ENCODE data around the gene MYH11.

MYH11 gene

DNA sequence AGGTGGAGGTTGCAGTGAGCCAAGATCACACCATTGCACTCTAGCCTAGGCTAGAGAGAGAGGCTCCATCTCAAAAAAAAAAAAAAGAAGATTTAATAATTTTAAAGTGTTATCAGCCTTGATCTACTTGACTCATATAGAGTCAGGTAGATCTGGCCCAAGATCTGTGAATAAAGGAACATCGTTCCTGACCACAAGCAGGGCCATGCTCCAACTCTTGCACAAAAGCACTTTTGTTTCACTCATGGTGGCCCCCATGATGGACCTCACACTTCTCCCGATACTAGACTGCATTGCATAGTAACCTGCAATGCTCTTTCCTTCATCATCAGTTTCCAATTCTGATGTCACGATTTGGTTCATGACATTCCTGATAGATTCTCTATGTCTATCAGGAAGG is 5.2 kb upstream of the MYH11 start:
- TF ChIP-seq GATA3 (IDR thresholded peaks at IDR 0.05; ENCODE audit: low read depth, low read length) (no peak), GATA2 (IDR thresholded peaks at IDR 0.05; ENCODE audit: low read depth, low read length) (no peak)

DNA sequence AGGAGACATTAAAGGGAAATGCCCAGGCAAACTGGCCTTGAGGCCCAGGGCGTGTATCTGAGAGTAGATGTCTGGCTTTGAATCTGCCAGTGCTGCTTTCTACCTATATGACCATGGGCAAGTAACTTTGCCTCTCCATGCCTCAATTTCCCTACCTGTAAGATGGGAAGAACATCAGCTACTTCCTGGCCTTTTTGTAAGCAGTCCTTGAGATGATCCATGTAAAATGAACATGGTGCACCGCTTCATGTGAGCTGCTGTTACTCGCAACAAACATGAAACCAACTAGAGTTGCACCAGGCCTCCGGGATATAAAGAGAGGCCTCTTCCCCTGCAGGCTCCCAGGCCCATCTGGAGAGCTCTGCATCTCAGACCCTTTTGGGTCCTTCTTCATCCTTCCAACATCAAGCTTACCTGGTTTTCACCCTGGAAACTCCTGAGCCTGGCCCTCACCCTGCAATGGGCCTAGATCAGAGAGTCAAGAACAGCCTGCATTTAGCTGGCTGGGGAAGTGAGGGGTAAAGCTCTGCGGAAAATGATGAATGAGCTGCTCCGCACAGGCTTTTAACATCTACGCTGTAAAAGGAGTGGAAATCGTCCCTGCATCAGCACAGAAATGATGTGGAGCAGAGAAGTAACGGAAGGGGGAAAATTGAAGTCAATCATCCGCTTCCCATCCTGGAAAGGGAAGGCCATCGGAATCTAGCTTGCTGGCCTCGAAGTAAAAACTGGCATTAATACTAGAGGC is 2.3 kb upstream of the MYH11 start:
- no peak for TF ChIP-seq GATA3 (IDR thresholded peaks at IDR 0.05; ENCODE audit: low read depth, low read length)
- no peak for TF ChIP-seq GATA2 (IDR thresholded peaks at IDR 0.05; ENCODE audit: low read depth, low read length)

DNA sequence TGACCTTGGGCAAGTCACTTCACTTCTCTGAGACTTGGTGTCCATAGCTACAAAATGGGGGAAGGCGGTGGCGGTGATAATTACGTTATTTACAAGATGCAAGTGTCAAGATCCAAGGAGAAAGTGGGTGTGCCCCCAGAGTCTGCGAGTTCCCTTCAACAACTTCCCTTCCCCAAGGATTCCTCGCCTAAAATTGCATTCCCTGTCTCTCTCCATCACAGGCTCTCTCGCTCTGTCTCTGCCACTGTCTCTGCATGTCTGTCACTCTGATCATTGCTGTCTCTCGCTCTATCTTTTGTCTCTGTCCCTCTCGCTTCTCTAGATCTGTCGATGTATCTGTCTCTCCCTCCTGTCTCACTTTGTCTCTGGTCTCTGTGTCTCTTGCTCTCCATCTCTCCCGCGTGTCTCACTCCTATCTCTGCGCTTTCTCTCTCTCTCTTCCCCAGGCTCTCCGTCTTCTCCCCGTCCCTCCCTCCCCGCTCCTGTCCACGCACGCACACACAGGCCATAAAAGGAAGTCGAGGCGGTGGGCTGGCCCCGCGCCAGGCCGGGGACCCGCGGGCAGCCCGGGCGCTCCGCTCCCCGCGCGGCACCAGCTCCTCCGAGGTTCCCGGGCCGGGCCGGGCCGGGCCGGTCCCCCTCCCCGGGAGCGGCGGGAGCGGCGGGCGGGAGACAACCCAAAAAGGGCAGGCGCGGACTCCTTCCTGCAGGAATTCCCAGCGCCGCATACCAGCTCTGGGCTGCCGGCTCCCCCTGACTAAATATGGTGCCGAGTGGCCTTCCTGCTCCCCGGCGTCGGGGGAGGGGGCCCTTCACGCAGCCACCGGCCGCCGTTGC is 1.1 kb upstream of the MYH11 start:
- TF ChIP-seq GATA2 (IDR thresholded peaks at IDR 0.05; ENCODE audit: low read depth, low read length) (no peak), GATA3 (IDR thresholded peaks at IDR 0.05; ENCODE audit: low read depth, low read length) (no peak)

DNA sequence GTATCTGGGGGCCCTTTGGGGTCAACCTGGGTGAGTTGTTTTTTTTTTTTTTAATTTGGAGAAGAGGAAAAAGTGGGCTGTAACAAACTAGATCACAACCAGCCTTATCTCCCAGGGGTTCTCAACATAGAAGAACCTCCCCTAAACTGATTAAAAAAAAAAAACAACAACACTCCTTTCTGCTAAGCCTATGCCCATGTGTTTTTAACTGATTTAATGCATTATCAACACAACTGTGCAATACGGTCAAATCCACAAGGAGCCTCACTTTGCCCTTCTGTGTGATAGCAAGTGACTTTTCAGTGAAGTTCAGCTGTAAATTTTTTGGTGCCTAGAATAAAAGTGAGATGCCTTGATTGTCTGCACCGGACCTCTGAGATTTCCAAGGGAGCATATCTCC is 646 bp downstream of the MYH11 start:
- TF ChIP-seq GATA2 (IDR thresholded peaks at IDR 0.05; ENCODE audit: low read depth, low read length) (no peak), GATA3 (IDR thresholded peaks at IDR 0.05; ENCODE audit: low read depth, low read length) (no peak)

DNA sequence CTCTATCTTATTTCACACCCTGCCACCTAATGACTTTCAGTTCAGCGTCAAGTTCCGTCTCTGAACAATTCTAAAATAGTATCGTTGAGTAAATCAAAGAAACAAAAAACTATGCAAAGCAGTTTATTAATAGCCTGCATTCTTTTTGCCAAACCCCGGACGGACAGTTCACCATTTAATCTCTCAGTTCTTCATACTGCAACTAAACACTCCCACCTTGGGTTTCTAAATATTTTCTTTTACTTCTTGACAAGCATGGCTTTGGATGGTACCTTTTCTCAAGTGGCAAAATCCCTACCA is 1.2 kb downstream of the MYH11 start:
- TF ChIP-seq GATA2 (IDR thresholded peaks at IDR 0.05; ENCODE audit: low read depth, low read length), result no peak
- TF ChIP-seq GATA3 (IDR thresholded peaks at IDR 0.05; ENCODE audit: low read depth, low read length), result no peak

DNA sequence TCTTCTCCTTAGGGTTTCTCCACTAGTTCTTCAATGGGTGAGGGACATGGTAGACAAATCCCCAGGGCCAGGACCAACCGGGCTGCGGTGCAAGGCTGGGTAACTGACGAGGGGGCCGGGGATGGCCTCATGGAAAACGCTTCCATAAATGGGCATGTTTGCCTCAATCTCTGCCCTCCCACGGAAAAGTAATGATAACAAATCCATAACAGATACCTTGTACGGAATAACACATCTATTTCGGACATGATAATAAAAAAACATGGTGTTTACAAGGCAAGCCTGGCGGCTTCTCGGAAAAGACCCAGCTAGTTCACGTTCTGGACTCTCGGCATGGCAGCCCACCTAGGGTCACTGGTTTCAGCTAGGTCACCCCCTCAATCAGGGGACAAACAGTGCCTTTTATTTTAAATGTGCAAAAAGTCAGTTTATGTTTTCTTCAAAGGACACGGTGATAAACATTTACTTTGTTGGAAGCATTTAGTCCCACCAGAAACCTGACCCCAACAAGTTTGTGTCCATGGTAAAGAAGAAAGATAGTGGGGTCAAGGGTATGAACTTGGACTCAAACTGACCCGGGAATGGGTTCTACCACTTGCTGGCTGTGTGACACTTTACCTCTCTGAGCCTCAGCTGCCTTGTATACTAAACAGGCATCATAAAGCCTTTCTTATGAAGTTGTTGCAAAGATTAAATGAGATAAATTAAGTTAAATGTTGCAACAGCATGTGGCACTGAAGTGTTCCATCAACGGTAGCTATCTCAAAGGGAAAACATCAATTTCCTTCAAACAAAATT is 1.7 kb downstream of the MYH11 start:
- TF ChIP-seq GATA3 (IDR thresholded peaks at IDR 0.05; ENCODE audit: low read depth, low read length) (no peak), GATA2 (IDR thresholded peaks at IDR 0.05; ENCODE audit: low read depth, low read length) (no peak)

DNA sequence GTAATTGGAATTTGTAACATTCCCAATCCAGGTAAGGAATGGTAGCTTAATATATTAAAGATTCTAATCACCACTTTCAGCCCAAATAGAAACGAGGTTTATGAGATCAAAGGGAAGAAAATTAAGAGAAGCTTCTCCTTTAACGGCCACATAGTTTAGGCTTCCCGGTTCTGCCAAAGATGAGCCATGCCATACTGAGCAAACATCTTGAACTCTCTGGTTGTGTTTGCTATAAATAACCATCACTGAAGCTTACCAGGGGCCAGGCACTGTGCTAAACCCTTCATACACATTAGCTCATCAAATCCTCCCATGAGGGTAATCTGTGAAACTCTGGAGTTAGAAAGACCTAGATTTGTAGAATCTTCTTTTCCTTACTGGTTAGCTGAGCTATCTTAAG is 2.8 kb downstream of the MYH11 start:
- TF ChIP-seq GATA3 (IDR thresholded peaks at IDR 0.05; ENCODE audit: low read depth, low read length) (no peak), GATA2 (IDR thresholded peaks at IDR 0.05; ENCODE audit: low read depth, low read length) (no peak)

DNA sequence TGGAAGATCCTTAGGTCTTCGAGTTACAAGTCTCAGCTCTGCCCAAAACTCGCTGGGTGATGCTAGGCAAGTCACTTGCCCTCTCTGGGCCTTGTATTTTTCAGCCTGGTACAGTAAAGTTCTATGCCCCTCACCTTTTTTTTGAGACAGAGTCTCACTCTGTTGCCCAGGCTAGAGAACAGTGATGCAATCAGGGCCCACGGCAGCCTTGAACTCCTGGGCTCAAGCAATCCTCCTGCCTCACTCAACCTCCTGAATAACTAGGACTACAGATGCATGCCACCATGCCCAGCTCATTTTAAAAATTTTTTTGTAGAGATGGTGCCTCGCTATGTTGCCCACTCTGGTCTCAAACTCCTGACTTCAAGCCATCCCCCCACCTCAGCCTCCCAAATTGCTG is 3.8 kb downstream of the MYH11 start:
- TF ChIP-seq GATA3 (IDR thresholded peaks at IDR 0.05; ENCODE audit: low read depth, low read length), result no peak
- no peak for TF ChIP-seq GATA2 (IDR thresholded peaks at IDR 0.05; ENCODE audit: low read depth, low read length)

DNA sequence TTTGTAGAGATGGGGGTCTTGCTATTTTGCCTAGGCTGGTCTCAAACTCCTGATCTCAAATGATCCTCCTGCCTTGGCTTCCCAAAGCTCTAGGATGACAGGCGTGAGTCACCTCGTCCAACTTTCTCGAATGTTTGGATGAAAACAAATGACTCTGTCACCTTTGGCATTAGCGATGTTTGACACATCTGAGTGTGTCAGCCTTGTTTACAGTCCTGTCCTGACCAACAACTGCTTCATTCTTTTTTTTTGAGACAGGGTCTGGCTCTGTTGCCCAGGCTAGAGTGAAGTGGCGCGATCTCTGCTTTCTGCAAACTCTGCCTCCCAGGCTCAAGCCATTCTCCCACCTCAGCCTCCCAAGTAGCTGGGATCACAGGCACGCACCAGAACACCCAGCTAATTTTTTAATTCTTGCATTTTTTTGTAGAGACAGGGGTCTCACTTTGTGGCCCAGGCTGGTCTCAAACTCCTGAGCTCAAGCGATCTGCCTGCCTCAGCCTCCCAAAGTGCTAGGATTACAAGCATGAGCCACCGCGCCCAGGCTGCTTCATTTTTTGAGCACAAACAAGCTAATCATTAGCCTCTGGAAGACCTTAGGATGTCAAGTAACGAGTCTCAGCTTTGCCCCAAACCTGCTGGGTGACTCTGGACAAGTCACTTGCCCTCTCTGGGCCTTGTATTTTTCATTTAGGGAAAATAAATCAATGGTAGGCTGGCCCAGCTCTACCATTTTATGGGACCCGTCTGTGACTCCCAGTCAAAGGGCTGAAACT is 7.4 kb downstream of the MYH11 start:
- TF ChIP-seq GATA3 (IDR thresholded peaks at IDR 0.05; ENCODE audit: low read depth, low read length) (no peak), GATA2 (IDR thresholded peaks at IDR 0.05; ENCODE audit: low read depth, low read length) (no peak)

DNA sequence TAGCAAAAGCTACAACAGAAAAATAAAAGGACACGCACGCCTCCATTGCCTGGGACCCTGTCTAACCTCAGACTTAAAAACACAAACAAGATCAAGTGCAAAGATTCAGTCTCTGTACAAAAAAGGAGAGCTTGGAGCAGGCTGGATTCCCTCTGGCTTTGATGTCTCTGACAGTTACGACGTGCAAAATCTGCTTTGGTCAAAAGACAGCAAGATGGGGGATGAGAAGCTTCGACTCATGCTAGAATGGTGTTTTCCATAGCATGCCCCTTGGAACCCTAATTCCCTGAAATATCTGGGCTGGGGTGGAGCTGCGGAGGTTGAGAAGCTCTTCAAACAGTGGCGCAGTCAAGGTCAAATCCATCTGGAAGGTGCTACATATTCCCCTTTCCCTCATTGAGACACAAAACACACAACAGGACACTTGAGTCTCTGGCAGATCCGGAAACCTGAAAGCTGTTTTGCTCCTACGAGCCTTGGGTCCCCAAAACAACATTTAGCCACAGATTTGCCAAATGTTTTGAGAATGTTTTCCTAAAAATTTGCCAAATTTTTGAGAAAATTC is 9.1 kb downstream of the MYH11 start:
- TF ChIP-seq GATA2 (IDR thresholded peaks at IDR 0.05; ENCODE audit: low read depth, low read length) (no peak), GATA3 (IDR thresholded peaks at IDR 0.05; ENCODE audit: low read depth, low read length) (no peak)

DNA sequence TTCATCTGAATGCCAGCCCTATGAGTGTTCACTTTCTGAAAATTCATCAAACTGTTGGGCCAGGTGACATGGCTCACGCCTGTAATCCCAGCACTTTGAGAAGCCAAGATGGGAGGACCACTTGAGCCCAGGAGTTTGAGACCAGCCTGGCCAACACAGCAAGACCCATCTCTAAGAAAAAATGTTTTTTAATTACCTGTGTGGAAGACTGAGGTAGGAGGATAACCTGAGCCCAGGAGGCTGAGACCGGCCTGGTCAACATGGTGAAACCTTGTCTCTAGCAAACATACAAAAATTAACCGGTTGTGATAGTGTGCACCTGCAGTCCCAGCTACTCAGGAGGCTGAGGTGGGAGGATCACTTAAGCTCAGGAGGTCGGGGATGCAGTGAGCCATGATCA is 10.3 kb downstream of the MYH11 start:
- TF ChIP-seq GATA3 (IDR thresholded peaks at IDR 0.05; ENCODE audit: low read depth, low read length) (no peak), GATA2 (IDR thresholded peaks at IDR 0.05; ENCODE audit: low read depth, low read length) (no peak)

DNA sequence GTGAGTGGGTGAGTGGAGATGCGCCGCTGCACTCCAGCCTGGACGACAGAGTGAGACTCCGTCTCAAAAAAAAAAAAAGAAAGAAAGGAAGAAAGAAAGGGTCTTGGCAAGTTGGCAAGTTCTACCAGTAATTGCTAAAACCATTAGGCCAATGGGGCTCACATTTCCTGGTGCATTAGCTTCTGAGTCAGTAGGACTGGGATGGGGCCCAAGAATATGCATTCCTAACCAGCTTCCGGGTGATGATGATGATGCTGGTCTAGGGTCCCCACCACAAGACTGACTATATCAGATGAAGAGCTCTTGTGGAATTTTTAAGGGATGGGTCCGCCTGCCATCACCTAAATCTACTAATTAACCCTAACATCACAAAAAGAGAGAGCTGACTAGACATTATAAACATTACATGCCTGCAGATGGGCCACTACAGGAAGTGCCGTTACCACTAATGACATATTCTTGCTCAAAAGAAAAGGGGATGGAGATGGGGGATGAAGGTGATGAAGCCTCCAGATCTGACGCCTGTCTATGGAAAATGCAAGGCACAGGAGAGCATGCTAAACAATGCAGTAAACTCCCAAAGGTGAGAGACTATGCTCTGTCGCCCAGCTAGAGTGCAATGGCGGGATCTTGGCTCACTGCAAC is 13.1 kb downstream of the MYH11 start:
- TF ChIP-seq GATA2 (IDR thresholded peaks at IDR 0.05; ENCODE audit: low read depth, low read length), result no peak
- TF ChIP-seq GATA3 (IDR thresholded peaks at IDR 0.05; ENCODE audit: low read depth, low read length), result no peak

DNA sequence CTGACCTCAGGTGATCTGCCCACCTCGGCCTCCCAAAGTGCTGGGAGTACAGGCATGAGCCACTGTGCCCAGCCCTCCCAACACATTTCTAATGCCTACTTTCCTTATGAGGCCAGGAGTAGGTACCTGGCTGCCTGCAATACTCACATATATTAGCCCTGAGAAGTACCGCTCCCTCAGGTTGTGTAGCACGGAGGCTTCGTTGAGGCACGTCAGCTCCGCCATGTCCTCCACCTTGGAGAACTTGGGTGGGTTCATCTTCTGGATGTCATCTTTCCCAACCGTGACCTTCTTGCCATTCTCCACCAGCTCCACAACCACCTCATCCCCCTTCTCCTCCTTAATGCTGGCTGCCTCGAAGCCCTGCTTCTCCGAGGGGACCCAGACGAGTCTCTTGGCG is 19.1 kb downstream of the MYH11 start:
- no peak for TF ChIP-seq GATA2 (IDR thresholded peaks at IDR 0.05; ENCODE audit: low read depth, low read length)
- TF ChIP-seq GATA3 (IDR thresholded peaks at IDR 0.05; ENCODE audit: low read depth, low read length), result no peak

Data from SH-SY5Y (cell line).